H1 (cell line): ENCODE data around the gene CITED1. TPM values are rescaled to one million over a fixed set of nuclear protein-coding genes. Genes with fewer than 3 reads are reported as not detected.

Experiments used
- CHD7 ChIP-seq: fragments of 300-600 bp; sonication (generic); IDR thresholded peaks from 2 replicates; pipeline ENCODE4 v1.7.1; 2012; ENCODE audit warnings: low read length, moderate library complexity, mild to moderate bottlenecking, inconsistent platforms; ENCODE audit not compliant: insufficient replicate concordance
- GABPA ChIP-seq: IDR thresholded peaks from 2 replicates; pipeline ENCODE4 v1.6.1; 2011; ENCODE audit warnings: mild to moderate bottlenecking, low read length, moderate library complexity, borderline replicate concordance; ENCODE audit not compliant: insufficient read depth
- JUND ChIP-seq: IDR thresholded peaks from 2 replicates; pipeline ENCODE4 v1.6.1; 2011; ENCODE audit warnings: mild to moderate bottlenecking, improper control_type of control experiment, low read length
- KDM4A ChIP-seq: IDR thresholded peaks from one replicate; pipeline ENCODE4 v1.7.1; 2012; ENCODE audit warnings: low read depth, mild to moderate bottlenecking, moderate library complexity, low read length, inconsistent platforms; ENCODE audit not compliant: severe bottlenecking
- SIRT6 ChIP-seq: IDR thresholded peaks from one replicate; pipeline ENCODE4 v1.7.1; 2012; ENCODE audit warnings: low read length, inconsistent platforms
- polyA plus RNA-seq, 7 experiments: library from polyadenylated mRNA; depleted of rRNA in 3 of 7; stranded (reverse) in 5 of 7; unstranded in 2 of 7; fragments of >200 nt in 5 of 7; fragments of 200-250 nt in 2 of 7; gene quantifications; 1 replicate in 5 of 7; 2 replicates in 1 of 7; 4 replicates in 1 of 7; pipeline versions ENCODE4 v1.2.1 to v1.2.3, GENCODE V29; 2011 to 2013; ENCODE audit warnings: missing spikeins in 2 of 7, mixed read lengths in 2 of 7
- total RNA-seq: library from RNA; stranded (reverse); fragmentation: NEBNext Ultra II Directional; extraction: Animal tissue kit (Norgen Biotek cat#: 25700); gene quantifications from 2 replicates; pipeline ENCODE4 v1.2.1, GENCODE V29; 2021

CITED1 gene
- total and polyA plus RNA-seq, 2 of the 8 experiments (the other 6 are each of a cell fraction or from before 2014, with no cell fraction given) = 1.2 to 2.4 TPM

DNA sequence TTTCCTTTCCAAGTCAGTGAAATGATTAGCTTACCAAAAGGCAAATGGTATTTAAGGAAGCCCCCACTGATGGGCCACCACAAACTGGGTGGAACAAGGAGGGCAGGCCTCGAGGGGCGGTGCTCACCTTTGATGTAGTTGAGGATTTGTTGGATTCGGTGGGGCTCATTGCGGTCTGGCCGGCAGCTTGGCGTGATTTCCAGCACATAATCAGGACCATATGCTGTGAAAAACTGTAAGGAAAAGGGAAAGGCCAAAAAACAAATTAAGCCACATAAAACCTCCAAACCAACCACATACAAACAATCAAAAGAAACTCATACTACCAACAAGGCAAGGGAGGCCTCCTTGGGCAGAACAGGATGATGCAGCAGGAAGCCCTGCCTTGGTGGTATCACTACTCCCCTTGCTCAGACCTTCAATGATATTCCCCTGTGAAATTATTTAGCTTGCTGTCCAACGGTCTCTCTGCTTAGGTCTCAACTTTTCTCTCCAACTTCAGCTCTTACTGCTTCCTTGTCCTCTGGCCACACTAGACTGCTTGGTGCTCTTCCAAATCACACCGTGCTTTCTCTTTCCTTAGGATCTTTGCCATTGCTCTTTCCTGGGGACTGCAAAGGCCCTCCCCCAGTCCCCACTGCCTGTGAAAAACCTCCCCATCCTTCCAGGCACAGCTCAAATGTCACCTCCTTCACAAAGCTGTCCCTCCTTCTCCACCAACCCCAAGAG is 46.1 kb upstream of the CITED1 start (continued):
- TF ChIP-seq CHD7 = no peak
- TF ChIP-seq KDM4A = no peak
- no peak for TF ChIP-seq GABPA
- TF ChIP-seq JUND = no peak
- no peak for TF ChIP-seq SIRT6
